HepG2 (cell line): ENCODE measurements around the gene RGL3.

Experiments used
- ARNT ChIP-seq: fragments of 450-650 bp; IDR thresholded peaks from 2 replicates; pipeline ENCODE4 v1.6.1; 2017
- GATAD2A ChIP-seq: IDR thresholded peaks from 2 replicates; pipeline ENCODE4 v1.6.1; 2016
- HMGXB4 ChIP-seq, 2 experiments: sonication (generic) in 1 of 2; formaldehyde crosslinking in 1 of 2; IDR thresholded peaks; 2 replicates each; pipeline versions ENCODE4 v1.4.0 to v1.6.1; 2018 to 2020; ENCODE audit warnings: missing genetic modification reagents in 2 of 2, borderline replicate concordance in 1 of 2, low read depth in 1 of 2, mild to moderate bottlenecking in 1 of 2, missing biosample characterization in 1 of 2
- POLR2A ChIP-seq, 2 experiments: IDR thresholded peaks; 2 replicates each; pipeline ENCODE4 v1.6.1; 2011; ENCODE audit warnings: low read depth in 2 of 2, low read length in 2 of 2, mild to moderate bottlenecking in 1 of 2, moderate library complexity in 1 of 2; ENCODE audit not compliant: insufficient read depth in 1 of 2

- TF ChIP-seq GATAD2A (CRISPR knock-in tag): no peak
- no peak for TF ChIP-seq ARNT
- TF ChIP-seq HMGXB4 (CRISPR knock-in tag; IDR thresholded peaks at IDR 0.05; ENCODE audit: borderline replicate concordance in 1 of 2, low read depth in 1 of 2): no peak
- TF ChIP-seq POLR2A (IDR thresholded peaks at IDR 0.05; ENCODE audit: insufficient read depth in 1 of 2, low read depth in 2 of 2, low read length in 2 of 2): no peak
Observed at GRCh38 chr19:11408591-11408990, 10.5 kb downstream of the RGL3 start.
